Measurements from ENCODE around the gene DDX1.
"Not testable (repeated sequence)": the region's sequence is repeated elsewhere in the genome, so short reads cannot be mapped to it uniquely, and the experiment has no call there.

Gene DDX1

DNA sequence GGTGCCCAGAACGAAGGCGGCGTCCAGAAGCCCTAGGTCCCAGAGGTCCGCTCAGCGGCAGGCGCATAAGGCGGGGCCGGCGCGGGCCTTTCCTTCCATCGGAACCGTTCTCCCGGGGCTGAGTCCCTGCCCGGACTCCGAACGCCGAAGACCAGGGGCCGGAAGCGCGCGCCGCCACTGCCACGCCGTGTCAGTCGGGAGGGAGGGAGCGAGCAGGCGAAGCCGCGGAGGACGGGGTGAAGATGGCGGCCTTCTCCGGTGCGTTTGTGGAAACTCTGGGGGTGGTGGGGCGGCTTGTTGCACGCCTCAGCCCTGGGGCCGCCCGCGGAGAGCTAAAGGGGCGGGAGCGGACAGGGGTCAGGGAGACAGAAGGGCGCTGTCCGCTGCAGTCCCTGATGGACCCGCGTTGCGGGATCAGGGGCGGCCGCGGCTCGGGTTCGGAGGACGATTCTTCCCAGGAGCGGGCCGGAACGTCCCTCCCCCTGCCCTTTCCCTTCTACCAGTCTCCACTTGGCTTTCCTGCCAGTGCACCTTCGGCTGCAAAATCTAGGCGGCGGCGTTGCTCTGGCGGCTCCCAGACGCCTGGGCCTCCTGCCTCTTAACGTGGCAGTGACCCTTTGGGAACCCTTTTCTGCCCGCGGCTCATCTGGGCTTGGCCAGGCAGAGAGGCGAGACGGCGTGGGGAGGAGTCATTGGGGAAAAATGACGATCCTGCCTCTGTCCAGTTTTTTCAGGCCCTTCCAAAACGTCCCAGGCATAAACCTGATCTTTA, at the start of gene DDX1:
Gene DDX1 (plus strand): TSS at position 177 of the 772 bp plus-strand sequence. CDS start 66 bp downstream, at position 243.
- peak; percentile 77 for DNase-seq (ENCODE audit: low read depth)

DNA sequence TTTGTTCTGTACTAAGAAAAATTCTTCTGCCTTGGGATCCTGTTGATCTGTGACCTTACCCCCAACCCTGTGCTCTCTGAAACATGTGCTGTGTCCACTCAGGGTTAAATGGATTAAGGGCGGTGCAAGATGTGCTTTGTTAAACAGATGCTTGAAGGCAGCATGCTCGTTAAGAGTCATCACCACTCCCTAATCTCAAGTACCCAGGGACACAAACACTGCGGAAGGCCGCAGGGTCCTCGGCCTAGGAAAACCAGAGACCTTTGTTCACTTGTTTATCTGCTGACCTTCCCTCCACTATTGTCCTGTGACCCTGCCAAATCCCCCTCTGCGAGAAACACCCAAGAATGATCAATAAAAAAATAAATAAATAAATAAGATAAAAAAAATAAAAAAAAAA, 49.4 kb upstream of the DDX1 start:
- not testable (repeated sequence) for DNase-seq (ENCODE audit: low read depth)

DNA sequence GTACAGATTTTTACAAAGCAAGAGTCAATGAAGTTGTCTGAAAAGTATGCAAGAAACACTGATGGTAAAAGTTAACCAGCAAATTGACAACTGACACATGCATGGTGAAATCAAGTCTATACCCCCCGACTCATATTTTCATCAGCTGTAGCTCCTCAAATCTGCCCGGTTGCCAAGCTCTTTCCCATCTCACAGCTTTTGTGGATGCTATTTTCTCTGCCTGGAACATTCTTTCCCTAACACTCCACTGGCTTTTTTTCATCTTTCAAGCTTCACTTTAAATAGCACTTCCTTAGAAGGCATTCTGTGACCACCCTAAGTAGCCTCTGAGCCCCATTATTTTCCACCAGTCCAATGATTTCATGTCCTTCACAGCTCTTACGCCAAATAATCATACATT, 48.6 kb upstream of the DDX1 start:
- no peak for DNase-seq (ENCODE audit: low read depth)

DNA sequence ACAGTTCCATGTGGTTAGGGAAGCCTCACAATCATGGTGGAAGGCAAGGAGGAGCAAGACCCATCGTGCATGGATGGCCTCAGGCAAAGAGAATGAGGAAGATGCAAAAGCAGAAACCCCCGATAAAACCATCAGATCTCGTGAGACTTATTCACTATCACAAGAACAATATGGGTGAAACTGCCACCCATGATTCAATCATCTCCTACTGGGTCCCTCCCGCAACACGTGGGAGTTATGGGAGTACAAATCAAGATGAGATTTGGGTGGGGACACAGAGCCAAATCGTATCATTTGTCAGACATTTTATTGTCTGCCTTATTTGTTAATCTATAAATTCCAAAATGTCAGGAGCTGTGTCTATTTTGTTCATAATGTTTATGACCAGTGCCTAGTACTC, 48.1 kb upstream of the DDX1 start:
- DNase-seq (ENCODE audit: low read depth), result no peak

DNA sequence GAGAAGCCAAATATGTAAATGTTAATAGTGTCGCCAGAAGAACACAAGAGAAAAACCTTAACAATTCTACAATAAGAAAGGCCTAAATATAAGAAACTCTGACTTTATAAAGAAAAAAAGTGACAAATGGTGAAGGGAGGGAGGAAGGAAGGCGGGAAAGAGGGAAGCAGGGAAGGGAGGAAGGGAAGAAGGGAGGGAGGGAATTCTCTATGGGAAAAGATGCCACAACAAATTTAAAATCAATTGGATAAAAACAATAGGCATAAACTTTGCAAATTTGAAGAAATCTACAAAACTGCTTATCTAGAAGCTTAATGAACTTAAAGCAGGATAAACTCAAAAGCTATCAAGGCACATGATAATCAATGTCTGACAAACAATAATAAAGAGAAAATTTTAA, 47.4 kb upstream of the DDX1 start:
- no peak for DNase-seq (ENCODE audit: low read depth)

DNA sequence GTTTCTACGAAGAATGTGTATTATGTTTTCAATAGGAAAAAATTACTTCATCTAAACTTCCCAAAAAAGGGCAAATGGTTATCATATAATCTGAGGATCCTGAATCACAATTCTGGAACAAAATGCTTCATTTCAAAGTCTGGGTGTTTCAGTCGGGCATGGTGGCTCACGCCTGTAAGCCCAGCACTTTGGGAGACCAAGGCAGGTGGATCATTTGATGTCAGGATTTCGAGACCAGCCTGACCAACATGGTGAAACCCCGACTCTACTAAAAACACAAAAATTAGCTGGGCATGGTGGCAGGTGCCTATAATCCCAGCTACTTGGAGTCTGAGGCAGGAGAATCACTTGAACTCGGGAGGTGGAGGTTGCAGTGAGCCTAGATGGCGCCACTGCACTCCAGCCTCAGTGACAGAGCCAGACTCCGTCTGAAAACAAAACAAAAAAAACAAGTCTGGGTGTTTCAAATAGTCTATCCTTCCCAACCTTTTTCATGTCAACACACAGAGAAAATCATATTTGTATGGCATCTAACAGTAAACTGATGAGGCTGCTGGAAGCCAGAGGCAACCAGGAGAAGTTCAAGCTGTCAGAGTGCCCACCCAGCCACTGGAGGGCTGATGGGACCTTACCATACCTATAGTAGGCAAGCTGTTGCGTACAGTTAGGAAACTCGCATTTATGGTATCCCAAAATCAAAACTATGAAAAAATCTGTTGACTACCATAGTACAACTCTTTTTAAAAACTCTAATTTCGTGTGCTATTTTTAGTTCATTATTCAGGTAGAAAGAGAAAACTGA, 45.2 kb upstream of the DDX1 start:
- DNase-seq (ENCODE audit: low read depth), result no peak

DNA sequence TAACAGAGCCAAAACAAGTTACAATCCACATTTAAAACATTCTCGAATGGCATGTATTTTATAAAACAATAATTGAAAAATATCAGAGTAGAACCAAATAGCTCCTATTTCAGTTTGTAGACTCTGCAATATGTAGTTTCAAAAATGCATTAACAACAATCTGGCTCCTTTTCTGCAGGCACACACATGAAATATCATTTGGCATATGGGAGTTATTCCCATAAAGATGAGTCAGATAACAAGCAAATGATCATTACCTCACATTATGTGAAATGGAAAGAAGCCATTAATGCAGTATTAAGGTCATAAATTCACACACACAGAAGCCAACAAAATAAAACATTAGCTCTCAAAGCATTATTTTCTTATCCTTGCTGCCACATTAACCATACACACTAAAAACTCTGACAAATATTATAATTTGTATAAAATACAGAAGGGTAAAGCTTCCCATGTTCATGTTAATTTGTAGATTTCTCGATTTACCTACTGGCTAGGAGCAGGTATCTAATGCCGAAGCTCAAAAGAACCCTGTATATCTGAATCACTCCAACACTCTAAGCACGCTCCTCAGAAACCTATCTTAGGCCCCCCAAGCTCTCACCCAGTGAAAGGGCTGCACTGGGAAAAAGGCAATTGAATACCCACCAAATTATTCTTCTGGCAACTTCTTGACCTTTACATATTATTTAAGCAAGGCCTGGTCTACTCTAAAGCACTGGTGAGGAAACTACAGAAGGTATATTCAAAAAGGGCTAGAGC, 44.4 kb upstream of the DDX1 start:
- DNase-seq (ENCODE audit: low read depth), result no peak

DNA sequence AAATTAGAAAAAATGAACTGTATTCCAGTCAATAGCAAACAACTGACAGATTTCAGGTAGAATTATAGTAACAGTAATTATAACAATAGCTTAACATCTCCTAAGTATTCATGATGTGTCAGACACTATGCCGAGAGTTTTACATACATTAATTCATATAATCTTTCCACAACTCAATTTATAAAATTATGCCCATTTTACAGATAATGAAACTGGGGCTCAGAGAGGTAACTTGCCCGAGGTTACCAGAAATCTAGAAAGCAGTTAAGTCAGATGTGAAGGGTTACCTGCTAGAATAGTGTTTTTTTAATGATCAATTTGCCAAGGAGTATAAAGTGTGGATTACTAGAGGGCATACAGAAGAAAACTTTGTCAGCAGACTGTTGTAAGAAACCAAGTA, 42.7 kb upstream of the DDX1 start:
- no peak for DNase-seq (ENCODE audit: low read depth)

DNA sequence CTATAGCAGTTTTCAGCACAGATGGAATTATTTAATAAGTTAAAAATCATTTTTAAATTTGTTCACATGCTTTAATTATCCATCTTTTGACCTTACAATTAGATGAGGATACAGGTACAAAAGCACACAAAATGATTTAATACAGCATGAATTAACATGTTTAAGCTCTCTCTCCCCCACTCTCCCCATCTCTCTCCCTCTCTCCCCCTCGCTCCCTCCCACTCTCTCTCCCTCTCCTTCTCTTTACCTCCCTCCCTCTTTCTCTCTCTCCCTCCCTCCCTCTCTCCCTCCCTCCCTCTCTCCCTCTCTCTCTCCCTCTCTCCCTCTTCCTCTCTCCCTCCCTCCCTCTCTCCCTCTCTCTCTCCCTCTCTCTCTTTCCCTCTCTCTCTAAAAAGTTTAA, 38.1 kb upstream of the DDX1 start:
- DNase-seq (ENCODE audit: low read depth), result no peak

DNA sequence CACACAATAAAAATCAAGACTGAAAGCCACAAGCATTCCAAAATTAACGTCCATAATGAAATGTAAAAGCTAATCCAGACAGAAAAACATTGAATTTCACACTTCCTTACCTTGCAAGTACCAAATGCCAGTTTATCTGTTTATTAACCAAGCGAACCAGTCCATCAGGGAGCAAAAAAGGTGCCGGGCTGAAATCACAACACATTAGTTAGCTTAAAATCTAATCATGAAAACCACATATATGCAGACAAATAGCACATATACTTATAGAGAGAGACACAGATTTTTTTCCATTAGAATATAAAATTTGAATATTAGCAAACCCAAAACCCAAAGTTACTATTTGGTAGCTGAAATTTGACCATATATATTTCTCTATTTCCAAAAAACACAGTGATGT, 37.7 kb upstream of the DDX1 start:
- no peak for DNase-seq (ENCODE audit: low read depth)

DNA sequence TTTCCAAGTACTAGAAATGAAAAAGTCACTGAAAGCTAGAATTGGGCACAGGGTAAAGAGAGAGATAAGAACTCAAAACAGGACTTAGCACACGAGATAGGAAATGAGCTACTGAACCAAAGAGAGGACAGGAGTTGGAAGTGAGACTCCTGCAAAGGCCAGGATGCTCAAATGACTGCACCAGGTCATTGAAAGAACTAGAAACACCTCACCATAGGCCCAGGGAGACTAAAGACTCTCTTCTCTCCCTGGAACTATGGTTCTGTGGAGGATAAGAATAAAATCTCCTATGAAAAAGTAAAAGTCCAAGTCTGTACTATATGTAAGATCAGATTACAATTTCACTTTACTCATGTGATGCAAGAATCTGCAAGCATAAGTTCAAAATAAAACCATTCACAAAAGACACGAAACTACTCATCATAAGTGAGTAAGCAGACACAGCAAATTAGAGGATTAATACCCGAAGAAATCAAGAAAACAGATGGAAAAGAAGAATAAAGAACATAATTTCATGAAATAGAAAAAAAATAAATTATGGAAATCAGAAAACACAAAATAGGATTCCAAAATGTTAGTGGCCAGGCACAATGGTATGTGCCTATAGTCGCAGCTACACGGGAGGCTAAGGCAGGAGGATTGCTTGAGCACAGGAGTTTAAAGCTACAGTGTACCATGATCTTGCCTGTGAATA, 37.0 kb upstream of the DDX1 start:
- DNase-seq (ENCODE audit: low read depth), result no peak

DNA sequence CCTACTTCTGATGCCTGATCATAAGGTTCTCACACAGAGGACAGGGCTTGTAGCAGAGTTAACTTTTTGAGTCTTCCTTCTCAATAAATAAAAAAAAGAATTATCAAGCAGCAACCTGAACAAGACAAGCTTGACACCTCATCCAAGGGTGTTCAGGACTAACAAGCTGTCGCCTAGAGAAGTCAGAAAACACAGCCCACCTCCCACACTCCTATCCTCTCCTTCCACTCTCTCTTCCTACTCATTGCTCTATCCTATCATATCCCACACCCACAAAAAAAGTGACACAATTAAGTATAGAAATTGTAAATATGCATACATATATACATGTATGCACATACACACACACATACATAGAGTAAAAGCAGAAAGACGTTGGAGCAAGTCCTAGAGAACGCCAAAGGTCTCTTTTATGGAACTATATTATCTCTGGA, 35.9 kb upstream of the DDX1 start:
- no peak for DNase-seq (ENCODE audit: low read depth)

DNA sequence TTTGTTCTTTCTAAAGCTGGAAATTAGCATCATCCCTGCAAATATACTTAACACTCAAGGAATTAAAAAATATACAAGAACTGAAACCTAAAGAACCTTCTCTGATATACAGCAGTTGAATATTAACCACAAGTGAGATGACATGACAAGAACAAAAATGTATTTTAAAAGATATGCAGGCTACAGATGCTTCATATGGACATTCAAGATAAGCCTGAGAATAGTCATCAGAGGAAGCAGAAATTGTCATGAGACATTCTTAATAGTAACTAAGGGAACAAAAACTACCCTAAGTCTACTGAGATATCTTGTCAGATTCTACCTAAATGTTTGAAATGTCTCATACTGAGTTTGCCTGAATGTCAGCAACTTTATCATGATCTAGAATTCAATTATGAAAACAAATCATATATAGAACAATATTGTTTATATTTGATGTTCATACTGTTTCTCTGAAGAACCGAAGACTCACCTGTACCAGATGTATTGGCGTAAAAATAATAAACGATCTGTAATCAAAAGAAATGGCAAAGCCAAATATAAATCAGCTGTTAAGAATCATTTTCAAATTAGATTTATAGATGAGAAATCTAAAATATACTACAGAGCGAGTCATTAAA, 35.2 kb upstream of the DDX1 start:
- DNase-seq (ENCODE audit: low read depth), result no peak

DNA sequence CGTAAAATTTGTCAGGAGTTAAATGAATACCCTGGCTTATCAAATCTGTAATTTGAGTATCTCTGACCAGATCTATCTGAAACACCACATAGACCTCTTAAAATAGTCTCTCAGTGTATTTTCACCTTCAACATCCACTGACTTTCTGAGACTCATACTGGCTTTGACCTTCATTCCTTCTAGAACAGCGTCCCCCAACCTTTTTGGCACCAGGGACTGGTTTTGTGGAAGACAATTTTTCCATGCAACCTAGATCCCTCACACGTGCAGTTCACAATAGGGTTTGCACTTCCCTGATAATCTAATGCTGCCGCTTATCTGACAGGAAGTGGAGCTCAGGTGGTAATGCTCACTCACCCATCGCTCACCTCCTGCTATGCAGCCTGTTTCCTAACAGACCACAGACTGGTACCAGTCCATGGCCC, 33.8 kb upstream of the DDX1 start:
- DNase-seq (ENCODE audit: low read depth), result no peak

DNA sequence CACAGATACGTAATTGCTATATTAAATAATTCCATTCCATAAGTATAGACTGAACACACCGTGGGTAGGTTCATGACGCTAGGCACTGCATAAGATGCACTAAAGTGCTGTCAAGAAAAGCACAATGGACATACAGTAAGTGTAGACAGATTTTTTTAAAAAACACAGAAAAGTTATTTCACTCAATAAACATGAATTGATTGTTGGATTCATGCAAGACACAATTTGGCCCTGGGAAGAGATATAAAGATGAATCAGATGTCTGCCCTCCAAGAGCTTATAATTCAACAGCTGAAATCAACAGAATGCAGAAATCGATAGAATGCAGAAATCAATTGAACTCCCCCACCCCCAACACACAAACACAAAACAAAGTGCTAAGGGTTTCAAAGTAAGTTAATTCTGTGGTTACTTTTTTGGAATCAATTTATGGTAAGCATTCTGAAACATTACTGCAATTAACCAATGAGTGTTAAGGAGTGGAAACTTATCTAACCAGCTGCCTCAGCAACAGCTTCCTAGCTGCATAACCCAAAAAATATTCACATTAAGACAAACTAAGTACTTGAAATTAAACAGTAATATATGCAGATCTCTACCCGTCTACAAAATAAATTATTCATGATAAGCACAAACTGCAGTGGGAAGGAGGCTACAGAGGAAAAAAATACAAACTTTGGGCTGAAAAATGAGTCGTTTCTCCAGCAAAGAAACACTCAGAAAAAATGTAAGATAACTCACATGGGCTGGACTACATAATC, 32.1 kb upstream of the DDX1 start:
- no peak for DNase-seq (ENCODE audit: low read depth)

DNA sequence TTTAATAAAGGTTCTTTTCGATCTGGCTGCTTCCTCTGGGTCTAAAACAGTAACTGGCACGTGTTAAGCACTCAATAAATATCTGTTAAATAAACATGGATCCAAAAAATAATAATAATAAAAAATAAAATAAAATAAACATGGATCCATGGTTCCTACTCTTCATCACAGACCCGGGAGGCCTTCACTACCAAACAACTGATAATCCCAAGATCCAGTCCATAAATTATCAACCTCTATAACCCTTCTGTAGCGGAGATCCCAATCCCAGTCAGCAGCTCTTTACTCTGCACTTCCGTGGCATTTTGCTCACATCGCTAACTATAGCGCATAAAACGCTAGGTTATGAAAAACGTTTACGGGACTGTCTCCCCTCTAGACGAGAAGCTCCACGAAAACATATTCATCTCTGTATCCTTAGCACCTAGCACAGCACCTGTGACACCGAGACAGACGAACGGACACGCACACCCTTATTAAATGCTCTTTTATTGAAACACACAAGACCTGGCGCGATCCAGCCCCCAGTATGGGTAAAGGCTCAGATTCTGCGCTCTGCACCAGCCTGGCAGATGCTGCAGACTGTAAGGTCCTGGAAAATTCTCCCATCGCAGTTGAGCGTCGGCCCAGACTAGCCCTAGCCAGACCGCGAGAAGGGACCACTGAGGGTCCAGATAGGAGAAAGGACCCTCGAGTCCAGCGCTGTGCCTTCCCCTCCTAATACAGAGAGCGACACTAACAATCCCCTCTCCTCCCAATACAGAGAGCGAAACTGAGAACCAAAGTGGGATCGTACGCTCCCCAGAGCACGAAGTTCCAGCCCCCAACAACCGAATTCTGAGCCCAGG, 31.3 kb upstream of the DDX1 start:
- DNase-seq (ENCODE audit: low read depth), result no peak

DNA sequence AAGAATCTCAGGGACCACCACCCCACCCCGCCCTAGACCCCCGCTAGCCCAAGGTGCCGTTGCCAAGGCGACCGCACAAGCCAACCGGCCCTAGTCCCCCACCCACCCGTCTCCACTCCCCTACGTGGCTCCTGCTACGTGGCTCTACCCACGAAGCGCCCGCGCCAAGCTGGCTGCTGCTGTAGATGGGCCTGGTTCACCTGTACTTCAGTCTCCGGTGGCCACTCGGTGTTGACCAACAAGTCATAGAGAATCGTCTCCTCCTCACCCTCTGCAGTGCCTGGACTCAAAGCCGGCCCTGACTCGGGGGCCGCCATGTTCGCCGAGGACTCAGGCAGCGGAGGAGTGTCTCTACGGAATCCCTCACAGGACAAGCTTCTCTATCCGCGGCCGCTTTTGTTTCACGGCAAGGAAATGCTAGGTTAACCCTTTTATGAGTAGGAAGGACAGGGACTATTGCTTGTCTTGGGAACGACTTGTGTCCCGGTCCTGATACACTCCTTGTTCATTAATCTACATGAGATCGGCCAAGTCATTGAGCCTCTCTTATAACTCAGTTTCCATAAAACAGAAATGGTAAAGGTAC, 30.6 kb upstream of the DDX1 start, which contains the start of gene NBAS:
Gene NBAS (minus strand): TSS at position 347 of the 586 bp plus-strand sequence. CDS start 30 bp downstream, at position 317.
- DNase-seq (ENCODE audit: low read depth), result peak; percentile 85

DNA sequence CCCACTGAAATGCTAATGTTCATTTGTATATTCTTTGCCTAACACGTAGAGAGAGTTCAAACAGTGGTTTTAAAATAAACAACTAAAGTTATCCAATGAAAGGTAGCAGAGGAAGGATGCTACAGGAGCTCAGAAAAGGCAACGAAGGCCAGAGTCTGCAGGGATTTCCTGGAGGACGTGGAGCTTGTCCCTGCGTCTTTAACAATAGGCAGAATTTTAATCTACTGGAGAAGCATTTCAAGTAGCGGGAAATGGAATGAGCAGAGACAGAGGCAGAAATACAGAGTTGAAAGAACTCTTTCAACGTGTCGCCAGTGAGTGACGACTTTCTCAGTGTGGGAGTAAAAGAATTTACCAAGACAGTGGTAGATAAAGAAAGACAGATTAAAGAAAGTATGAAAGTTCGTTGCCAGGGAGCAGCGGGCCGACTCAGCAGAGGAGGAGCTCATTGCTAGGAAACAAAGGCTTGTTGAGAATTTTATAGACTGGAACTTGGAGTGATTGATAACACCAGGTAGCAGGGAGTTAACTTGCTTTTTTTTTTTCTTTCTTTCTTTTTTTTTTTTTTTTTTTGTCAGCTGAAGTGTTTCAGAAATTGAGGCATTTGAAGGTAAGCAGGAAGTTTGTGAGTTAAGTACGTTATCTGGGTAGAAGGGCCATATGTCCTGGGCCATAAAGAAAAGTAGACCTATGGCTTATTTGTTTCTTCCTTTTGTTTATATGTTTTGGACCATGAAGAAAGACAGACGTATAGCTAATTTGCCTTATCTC, 29.9 kb upstream of the DDX1 start:
- peak; percentile 85 for DNase-seq (ENCODE audit: low read depth)
